Measurements from ENCODE around the gene CFDP1.

The CFDP1 gene

DNA sequence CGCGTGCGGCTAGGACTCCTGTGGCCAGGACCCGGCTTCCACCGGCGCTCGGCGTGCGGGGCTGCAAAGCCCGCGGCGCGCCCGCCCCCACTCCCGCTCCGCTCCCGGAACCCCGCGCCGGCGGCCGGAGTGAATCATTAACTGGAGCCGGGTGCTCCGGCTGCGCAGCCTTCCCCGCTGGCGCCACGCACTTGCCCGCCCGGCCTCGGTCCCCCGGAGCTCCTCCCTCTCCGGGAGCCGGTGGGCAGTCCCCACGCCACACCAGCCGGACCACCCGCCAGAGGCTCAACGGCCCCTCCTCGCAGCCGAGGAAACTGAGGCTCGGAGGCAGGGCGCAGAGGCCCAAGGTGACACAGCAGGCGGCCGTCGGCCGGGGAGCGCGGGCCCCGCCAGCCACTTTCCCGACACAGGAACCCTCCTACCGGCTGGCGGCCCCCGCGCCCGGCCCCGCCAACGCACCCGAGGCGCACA lies 182.5 kb downstream of the CFDP1 start:
- ChIA-PET POLR2A (interaction anchor here (0.6 to 1.1 kb wide), 5 partner anchors 16 to 267 kb away, joined by 3 to 4 read pairs (median 3); partner anchors contain the start of gene CFDP1), CTCF (interaction anchor here (0.6 to 2.4 kb wide), 8 partner anchors 9 to 153 kb away, joined by 3 to 15 read pairs (median 5); no protein-coding TSS in a partner anchor)
- DNase-seq (ENCODE audit: low read depth, low spot score): no peak
- peak overlapping the region; percentile 84 for H3K4me3 ChIP-seq (ENCODE audit: low read depth, low read length)
- TF ChIP-seq, protein P1, sequence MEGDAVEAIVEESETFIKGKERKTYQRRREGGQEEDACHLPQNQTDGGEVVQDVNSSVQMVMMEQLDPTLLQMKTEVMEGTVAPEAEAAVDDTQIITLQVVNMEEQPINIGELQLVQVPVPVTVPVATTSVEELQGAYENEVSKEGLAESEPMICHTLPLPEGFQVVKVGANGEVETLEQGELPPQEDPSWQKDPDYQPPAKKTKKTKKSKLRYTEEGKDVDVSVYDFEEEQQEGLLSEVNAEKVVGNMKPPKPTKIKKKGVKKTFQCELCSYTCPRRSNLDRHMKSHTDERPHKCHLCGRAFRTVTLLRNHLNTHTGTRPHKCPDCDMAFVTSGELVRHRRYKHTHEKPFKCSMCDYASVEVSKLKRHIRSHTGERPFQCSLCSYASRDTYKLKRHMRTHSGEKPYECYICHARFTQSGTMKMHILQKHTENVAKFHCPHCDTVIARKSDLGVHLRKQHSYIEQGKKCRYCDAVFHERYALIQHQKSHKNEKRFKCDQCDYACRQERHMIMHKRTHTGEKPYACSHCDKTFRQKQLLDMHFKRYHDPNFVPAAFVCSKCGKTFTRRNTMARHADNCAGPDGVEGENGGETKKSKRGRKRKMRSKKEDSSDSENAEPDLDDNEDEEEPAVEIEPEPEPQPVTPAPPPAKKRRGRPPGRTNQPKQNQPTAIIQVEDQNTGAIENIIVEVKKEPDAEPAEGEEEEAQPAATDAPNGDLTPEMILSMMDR (IDR thresholded peaks at IDR 0.05; ENCODE audit: insufficient read depth, low read length, missing control alignments): no peak

DNA sequence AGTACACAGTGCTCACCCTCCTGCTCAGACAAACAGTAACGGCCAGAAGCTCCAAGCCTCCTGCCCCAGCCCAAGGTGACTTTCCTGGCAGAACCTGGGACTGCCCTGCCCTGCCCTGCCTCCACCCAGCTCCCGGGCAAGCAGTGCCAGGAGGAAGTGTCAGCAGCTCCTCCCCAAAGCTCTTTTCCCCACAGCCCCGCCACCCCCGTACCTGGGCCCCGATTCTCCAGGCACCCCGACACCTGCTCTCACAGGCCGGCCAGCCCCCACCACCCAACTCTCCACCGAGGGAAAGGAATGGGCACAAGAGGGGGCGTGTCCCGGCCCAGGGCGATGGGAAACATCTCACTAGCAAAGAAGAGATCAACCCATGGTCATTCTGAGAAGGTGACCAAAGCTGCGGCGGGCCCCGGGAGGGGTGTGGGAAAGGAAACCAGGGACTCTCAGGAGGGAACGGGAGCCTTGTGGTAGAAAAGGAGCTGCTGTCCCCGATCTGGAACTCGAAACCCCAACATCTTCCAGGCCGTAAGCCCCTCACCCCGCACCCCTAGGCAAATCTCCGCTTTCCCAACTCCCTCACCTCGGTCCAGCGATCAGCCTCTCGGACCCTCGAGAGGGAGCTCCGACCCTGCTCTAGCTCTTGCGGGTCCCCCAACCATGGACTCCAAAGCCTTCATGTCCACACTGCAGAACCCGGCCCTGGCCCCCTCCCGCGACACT lies 183.1 kb downstream of the CFDP1 start:
- TF ChIP-seq, protein P1 (IDR thresholded peaks at IDR 0.05; ENCODE audit: insufficient read depth, low read length, missing control alignments): no peak
- DNase-seq (ENCODE audit: low read depth, low spot score): no peak
- POLR2A ChIA-PET: interaction anchor here (0.5 to 1.1 kb wide), 7 partner anchors 11 to 268 kb away, joined by 3 to 4 read pairs (median 3); partner anchors contain the start of gene CFDP1
- CTCF ChIA-PET: interaction anchor here (0.6 to 2.4 kb wide), 9 partner anchors 10 to 215 kb away, joined by 3 to 15 read pairs (median 5); partner anchors contain the start of gene TMEM170A
- peak overlapping the region; percentile 84 for H3K4me3 ChIP-seq (ENCODE audit: low read depth, low read length)

DNA sequence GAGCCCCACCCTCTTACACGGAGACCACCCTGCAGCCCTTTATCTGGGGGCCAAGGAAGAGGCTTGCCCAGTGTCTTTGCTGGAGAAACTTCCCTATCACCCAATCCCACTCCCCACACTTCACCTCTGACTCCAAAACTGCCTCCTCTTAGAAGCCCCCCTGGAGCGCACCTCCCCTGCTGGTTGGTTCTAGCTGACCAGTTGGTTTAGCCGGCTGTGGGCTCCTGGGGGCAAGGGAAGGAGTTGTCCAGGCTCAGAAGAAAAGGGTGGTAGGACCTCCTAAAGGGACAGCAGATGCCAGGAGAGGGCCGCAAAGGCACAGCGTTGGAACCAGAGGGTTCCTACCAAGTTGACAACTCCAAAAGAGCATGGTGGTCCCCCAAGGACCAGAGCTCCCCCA lies 183.9 kb downstream of the CFDP1 start:
- no peak for DNase-seq (ENCODE audit: low read depth, low spot score)
- POLR2A ChIA-PET: interaction anchor here (0.5 to 0.8 kb wide), 2 partner anchors 10 to 136 kb away, joined by 3 read pairs; no protein-coding TSS in a partner anchor
- H3K4me3 ChIP-seq (ENCODE audit: low read depth, low read length): peak overlapping the region; percentile 84
- CTCF ChIA-PET: interaction anchor here (1.6 to 2.4 kb wide), 6 partner anchors 10 to 215 kb away, joined by 4 to 15 read pairs (median 5); partner anchors contain the start of gene TMEM170A
- TF ChIP-seq, protein P1 (IDR thresholded peaks at IDR 0.05; ENCODE audit: insufficient read depth, low read length, missing control alignments): no peak

DNA sequence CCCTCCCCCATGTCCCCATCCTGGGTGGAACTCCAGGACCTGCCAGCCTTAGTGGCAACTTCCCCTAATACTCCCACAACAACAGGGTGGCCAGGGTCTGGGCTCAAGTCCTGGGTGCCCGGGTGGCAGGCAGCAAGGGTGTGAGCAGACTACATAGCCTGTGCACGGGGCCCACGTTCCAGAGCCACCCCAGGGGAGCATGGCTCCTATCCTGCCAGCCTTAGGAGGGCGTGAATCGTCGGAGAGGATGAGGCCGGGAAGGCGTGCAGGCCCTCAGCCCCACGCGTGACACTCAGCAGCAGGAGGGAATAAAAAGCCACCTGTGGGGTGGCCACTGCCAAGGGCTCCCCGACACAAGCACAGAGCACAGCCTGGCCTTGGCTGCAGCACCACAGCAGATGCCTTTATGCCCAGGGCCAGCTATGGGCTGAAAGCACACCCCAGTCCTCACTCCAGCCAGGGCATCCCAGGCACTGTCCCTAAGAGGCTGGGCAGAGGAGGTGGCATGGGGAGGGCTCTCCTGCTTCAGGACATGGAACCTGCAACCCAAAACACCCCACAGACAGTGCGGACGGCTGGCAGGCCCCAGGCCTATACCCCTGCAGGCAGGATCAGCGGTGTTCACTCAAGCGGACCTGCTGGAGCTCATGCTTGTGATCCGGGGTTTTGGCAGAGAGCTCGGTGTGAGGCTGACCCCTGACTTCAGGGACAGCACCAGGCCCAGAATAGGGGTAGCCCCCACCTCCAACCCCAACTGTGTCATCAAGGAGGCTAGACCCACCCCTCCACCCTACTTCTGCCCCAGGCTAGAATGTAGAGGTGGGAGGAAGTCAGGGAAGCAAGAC lies 184.5 kb downstream of the CFDP1 start:
- TF ChIP-seq, protein P1 (IDR thresholded peaks at IDR 0.05; ENCODE audit: insufficient read depth, low read length, missing control alignments): no peak
- peak overlapping the region; percentile 84 for H3K4me3 ChIP-seq (ENCODE audit: low read depth, low read length)
- no peak for DNase-seq (ENCODE audit: low read depth, low spot score)
- POLR2A ChIA-PET: no interaction called here
- CTCF ChIA-PET: interaction anchor here (0.9 to 2.4 kb wide), 7 partner anchors 9 to 216 kb away, joined by 4 to 15 read pairs (median 5); partner anchors contain the start of gene TMEM170A

DNA sequence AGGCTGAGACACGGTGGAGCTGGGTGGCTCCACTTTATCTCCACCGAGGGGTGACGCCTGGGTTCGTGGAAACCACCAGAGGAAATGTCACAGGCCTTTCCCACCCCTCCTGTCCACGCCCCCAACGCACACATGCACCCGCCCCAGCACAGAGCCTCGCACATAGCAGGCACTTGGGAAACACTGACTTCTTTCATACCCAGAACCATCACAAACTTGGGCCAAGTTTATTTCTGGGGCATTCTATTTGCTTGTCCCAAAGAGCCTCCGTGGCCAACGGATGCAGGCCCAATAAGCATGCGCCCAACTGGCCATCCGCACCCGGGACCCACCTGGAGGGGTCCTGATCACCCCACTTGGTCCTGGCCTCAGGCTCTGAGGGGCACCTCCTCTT lies 185.2 kb downstream of the CFDP1 start:
- H3K4me3 ChIP-seq (ENCODE audit: low read depth, low read length): peak overlapping the region; percentile 84
- ChIA-PET POLR2A (no interaction called here), CTCF (interaction anchor here (0.6 to 1.6 kb wide), 3 partner anchors 15 to 137 kb away, joined by 3 to 4 read pairs (median 4); no protein-coding TSS in a partner anchor)
- DNase-seq (ENCODE audit: low read depth, low spot score): no peak
- TF ChIP-seq, protein P1 (IDR thresholded peaks at IDR 0.05; ENCODE audit: insufficient read depth, low read length, missing control alignments): no peak

Data from AG04449 (cell line).